Measurements from ENCODE around the gene SH3RF3. TPM values are rescaled to one million over a fixed set of nuclear protein-coding genes. Genes with fewer than 3 reads are reported as not detected.

The SH3RF3 gene
- total RNA-seq, 1 donor from 2014 or later, result 1.7 TPM

DNA sequence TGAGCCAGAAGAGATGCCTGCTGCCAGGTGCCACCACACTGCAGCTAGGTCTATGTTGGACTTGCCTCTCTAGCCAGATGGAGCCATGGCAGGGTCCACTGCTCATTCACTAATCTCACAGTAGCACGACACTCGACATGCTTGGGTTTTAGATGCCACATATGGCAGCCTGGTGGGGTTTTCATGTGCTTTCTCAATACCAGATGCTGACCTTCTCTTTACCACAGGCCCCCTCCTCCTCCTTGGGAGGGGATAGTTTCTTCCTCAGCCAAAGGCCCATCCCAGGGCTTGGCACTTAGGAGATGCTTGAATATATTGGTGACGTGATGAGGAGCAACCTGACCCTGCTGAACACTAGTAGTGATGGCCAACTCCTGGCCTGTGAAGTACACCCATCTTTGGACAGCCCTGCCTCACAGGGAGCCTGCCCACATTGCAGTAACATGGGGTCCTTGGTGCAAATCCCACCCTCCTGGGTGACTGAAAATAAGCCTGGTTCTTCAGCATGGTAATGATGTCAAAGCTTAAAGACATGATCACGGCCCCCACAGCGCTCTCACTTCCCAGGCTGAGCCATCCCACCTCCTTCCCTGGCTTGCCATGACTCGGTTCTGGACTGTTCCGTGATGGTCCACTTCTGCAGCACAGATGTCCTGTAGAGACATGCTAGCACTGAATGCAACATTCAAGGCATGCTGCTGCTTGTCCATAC lies 227.5 kb downstream of the SH3RF3 start:
- TF ChIP-seq, protein P1, sequence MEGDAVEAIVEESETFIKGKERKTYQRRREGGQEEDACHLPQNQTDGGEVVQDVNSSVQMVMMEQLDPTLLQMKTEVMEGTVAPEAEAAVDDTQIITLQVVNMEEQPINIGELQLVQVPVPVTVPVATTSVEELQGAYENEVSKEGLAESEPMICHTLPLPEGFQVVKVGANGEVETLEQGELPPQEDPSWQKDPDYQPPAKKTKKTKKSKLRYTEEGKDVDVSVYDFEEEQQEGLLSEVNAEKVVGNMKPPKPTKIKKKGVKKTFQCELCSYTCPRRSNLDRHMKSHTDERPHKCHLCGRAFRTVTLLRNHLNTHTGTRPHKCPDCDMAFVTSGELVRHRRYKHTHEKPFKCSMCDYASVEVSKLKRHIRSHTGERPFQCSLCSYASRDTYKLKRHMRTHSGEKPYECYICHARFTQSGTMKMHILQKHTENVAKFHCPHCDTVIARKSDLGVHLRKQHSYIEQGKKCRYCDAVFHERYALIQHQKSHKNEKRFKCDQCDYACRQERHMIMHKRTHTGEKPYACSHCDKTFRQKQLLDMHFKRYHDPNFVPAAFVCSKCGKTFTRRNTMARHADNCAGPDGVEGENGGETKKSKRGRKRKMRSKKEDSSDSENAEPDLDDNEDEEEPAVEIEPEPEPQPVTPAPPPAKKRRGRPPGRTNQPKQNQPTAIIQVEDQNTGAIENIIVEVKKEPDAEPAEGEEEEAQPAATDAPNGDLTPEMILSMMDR (IDR thresholded peaks at IDR 0.05; ENCODE audit: partially characterized antibody, unreplicated experiment), result no peak
- no peak overlapping the region for H3K4me3 Mint-ChIP-seq (ENCODE audit: unreplicated experiment)

DNA sequence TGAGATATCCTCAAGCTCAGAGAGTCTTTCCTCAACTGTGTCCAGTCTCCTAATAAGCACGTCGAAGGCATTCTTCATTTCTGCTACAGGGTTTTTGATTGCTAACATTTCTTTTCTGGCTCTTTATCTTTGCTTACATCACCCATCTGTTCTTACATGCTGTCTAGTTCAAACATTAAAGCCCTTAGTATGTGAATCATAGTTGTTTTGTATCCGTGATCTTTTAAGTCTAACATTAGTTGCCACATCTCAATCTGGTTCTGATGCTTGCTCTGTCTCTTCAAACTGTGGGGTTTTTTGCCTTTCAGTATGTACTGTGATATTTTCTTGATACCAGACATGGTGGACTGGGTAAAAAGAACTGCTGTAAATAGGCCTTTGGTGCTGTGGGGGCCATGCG lies 235.2 kb downstream of the SH3RF3 start:
- H3K36me3 Mint-ChIP-seq (ENCODE audit: unreplicated experiment), result peaks cover under 1% of the 10 kb centered on the region
- no peak overlapping the region for H3K27ac Mint-ChIP-seq (ENCODE audit: unreplicated experiment)
- no peaks in the 10 kb centered on the region for H3K9me3 Mint-ChIP-seq (ENCODE audit: unreplicated experiment)
- no peak overlapping the region for H3K4me3 Mint-ChIP-seq (ENCODE audit: unreplicated experiment)
- H3K27me3 Mint-ChIP-seq (ENCODE audit: unreplicated experiment), result no peaks in the 10 kb centered on the region
- peaks cover 4% of the 10 kb centered on the region for H3K4me1 Mint-ChIP-seq (ENCODE audit: low read depth, unreplicated experiment)
- no peak for DNase-seq
- TF ChIP-seq, protein P1 (IDR thresholded peaks at IDR 0.05; ENCODE audit: partially characterized antibody, unreplicated experiment), result no peak

More for the DNA sequence above, 227.5 kb downstream of the SH3RF3 start:
- no peaks in the 10 kb centered on the region for H3K27me3 Mint-ChIP-seq (ENCODE audit: unreplicated experiment)
- no peak for DNase-seq
- no peaks in the 10 kb centered on the region for H3K9me3 Mint-ChIP-seq (ENCODE audit: unreplicated experiment)
- peaks cover 12% of the 10 kb centered on the region for H3K36me3 Mint-ChIP-seq (ENCODE audit: unreplicated experiment)
- H3K27ac Mint-ChIP-seq (ENCODE audit: unreplicated experiment), result no peak overlapping the region
- no peaks in the 10 kb centered on the region for H3K4me1 Mint-ChIP-seq (ENCODE audit: low read depth, unreplicated experiment)

DNA sequence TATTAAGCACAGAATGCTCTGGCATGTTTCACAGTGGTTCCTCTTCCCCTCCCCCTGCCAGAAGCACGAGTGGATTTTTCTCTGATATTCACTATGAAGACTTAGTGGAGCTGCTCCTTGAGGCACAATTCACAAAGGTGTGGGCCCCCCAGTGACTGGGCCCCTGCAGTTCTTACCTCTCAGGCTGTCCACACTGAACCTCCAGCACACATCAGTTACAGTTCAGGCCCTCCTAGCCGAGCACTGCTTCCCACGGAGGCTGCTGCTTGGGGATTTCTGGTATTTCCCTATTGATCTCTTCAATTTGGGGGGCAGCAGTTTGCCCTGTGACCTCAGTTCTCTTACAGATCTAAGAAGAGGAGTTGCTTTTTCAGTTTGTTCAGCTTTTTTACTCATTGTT lies 236.1 kb downstream of the SH3RF3 start:
- H3K27ac Mint-ChIP-seq (ENCODE audit: unreplicated experiment), result no peak overlapping the region
- TF ChIP-seq, protein P1 (IDR thresholded peaks at IDR 0.05; ENCODE audit: partially characterized antibody, unreplicated experiment), result no peak
- no peaks in the 10 kb centered on the region for H3K9me3 Mint-ChIP-seq (ENCODE audit: unreplicated experiment)
- DNase-seq, result no peak
- no peaks in the 10 kb centered on the region for H3K36me3 Mint-ChIP-seq (ENCODE audit: unreplicated experiment)
- peaks cover 4% of the 10 kb centered on the region for H3K4me1 Mint-ChIP-seq (ENCODE audit: low read depth, unreplicated experiment)
- H3K4me3 Mint-ChIP-seq (ENCODE audit: unreplicated experiment), result no peak overlapping the region
- H3K27me3 Mint-ChIP-seq (ENCODE audit: unreplicated experiment), result no peaks in the 10 kb centered on the region

DNA sequence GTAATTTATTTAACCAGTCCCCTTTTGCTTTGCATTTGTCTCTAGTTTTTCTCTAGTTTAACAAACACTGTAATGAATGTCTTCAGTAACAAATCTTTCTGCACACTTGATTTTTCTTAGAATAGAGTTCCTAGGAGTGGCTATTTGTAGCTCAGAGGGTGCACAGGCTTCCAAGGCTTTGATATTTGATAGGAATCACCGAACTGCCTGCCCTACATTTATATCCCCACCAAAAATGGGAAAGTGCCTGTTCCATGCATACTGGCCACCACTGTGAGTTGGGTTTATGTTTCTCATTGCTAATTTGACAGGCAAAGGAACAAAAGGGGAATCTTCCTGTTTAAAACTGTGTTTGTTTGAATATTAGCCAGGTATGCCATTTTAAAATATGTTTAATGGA lies 238.7 kb downstream of the SH3RF3 start:
- Mint-ChIP-seq H3K4me3 (ENCODE audit: unreplicated experiment) (no peak overlapping the region), H3K27me3 (ENCODE audit: unreplicated experiment) (peaks cover 2% of the 10 kb centered on the region), H3K36me3 (ENCODE audit: unreplicated experiment) (no peaks in the 10 kb centered on the region), H3K9me3 (ENCODE audit: unreplicated experiment) (no peaks in the 10 kb centered on the region), H3K27ac (ENCODE audit: unreplicated experiment) (peak overlapping the region; percentile 14), H3K4me1 (ENCODE audit: low read depth, unreplicated experiment) (peaks cover 7% of the 10 kb centered on the region)
- TF ChIP-seq, protein P1 (IDR thresholded peaks at IDR 0.05; ENCODE audit: partially characterized antibody, unreplicated experiment), result no peak
- DNase-seq, result no peak

DNA sequence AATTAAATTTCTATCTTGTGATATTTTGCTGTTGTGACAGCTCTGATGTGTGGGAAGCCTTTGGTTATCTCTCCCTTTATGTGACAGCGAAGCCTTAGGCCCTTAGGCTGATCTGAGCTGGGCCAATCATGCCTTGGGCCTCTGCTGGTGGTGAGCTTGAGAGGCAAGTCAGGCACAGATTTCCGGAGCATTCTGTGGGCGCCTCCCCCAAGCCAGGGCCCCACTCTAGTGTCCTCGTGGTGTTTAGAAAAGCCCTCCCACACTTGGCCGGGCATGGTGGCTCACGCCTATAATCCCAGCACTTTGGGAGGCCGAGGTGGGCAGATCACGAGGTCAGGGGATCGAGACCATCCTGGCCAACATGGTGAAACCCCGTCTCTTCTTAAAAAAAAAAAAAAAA lies 239.8 kb downstream of the SH3RF3 start:
- TF ChIP-seq, protein P1 (IDR thresholded peaks at IDR 0.05; ENCODE audit: partially characterized antibody, unreplicated experiment), result no peak
- no peak overlapping the region for H3K4me3 Mint-ChIP-seq (ENCODE audit: unreplicated experiment)

More for the DNA sequence above, 239.8 kb downstream of the SH3RF3 start:
- no peak for DNase-seq
- H3K27me3 Mint-ChIP-seq (ENCODE audit: unreplicated experiment), result peaks cover 2% of the 10 kb centered on the region
- H3K36me3 Mint-ChIP-seq (ENCODE audit: unreplicated experiment), result no peaks in the 10 kb centered on the region
- peaks cover 7% of the 10 kb centered on the region for H3K4me1 Mint-ChIP-seq (ENCODE audit: low read depth, unreplicated experiment)
- no peaks in the 10 kb centered on the region for H3K9me3 Mint-ChIP-seq (ENCODE audit: unreplicated experiment)
- no peak overlapping the region for H3K27ac Mint-ChIP-seq (ENCODE audit: unreplicated experiment)

Measured in glutamatergic neuron (in vitro differentiated cells).